Activated gamma-delta T cell treated with anti-CD3 and anti-CD28 coated beads, Interleukin-2, amount 50 U/mL, for 16 hours (primary cell): ENCODE results near the gene TSPOAP1.

Experiments
- DNase-seq: peaks from one replicate; pipeline ENCODE4 v3.0.0-alpha.2; 2020; ENCODE audit warnings: low read depth

The TSPOAP1 gene

DNA sequence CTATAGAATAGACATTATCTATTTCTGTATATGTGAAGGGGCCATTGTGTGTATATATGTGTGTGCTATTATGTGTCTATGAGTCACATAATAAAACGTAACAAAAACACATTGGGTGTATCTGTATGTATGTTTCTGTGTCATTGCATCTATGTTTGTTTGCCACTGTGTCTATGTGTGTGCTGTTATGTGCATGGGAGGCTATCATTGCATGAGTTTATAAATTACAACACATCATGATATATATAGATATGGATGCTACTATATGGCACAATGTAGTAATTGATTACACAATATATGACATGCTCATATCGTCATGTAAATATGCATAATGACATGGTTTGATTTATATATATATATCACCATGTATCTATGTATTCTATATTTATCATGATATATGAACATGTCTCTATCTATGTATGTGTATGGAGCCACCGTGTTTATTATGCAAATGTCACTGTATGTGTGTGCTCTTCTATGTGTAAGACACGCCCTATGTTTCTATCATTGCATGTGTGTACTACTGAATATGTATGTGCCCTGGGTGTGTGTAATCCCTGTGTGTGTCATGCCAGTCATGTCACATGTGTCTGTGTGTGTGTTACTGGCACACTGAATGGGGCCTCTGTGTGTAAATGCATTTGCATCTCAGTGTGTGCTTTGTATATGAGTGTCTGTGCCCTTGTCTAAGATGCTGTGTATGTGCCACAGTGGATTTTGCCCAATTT lies 1.4 kb upstream of the TSPOAP1 start:
- no peak for DNase-seq

DNA sequence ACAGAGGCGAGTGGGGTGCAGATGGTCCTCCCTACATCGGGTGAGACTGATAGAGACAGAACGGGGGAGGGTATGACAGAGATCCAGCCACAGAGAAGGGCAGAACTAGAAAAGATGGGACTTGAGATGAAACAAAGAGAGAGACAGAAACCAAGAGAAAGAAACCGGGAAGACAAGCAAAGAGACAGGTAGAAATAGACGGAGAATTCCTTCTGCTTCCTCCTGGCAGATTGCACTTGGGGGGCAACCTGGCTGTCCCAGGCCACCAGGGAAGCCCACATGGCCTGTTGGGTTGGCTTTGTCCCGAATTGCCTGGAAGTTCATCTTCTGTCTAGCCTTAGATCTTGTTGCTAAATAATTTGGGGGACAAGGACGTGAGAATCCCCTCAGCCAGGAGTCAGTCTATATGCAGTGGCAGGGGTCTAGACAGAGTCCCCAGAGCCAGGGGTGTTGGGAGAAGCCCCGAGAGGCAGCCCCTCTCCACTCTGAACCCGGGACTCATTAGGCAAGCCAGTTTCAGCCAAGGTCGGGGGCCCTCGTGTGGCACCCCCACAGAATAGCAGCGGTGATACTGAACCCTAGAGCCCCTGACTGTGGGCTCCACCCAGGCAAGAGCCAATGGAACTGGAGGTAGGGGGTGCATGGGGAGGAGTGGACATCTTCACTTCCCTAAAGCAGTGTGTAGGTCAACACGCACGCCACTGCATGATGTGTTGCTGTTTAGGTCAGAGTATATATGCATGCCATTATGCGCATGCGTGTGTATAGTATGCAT lies 627 bp upstream of the TSPOAP1 start:
- DNase-seq, result peak; percentile 68

DNA sequence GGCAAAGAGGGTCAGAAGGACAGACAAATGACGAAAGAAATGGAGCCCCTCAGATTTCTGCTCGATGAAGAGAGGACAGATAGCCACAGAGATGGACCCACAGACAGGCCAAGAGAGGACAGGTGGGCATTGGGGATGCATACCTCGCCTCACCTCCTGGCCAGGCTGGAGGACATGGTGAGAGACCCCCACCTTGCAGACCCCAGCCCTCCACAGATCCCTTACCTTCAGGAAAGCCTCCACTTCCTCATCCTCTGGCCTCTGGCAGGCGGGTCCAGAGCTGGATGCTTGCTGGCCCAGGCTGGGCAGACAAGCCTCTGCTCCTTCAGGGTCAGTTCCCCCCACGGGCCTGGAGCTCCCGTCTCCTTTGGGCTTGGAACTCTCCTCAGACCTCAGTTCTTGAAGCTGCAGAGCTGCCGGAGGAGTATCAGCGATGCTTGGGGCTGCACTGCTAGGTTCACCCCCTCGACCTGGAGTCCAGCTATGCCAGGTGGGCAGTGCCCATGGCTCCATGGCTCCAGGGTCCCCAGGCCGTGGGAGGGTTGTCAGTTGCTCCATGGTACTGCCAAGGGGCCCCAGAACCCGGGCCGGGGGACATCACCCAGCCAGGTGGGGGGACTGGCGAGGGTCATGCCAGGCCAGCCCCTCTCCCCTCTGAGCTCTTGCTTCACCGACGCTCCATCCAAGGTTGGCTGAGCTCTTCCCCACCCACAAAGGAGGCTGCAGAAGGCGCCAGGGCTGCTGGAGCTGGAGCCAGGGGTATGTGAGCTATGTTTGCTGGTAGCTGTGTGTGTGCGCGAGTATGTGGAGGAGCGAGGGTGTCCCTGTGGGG lies 1.0 kb downstream of the TSPOAP1 start:
- DNase-seq, result no peak

DNA sequence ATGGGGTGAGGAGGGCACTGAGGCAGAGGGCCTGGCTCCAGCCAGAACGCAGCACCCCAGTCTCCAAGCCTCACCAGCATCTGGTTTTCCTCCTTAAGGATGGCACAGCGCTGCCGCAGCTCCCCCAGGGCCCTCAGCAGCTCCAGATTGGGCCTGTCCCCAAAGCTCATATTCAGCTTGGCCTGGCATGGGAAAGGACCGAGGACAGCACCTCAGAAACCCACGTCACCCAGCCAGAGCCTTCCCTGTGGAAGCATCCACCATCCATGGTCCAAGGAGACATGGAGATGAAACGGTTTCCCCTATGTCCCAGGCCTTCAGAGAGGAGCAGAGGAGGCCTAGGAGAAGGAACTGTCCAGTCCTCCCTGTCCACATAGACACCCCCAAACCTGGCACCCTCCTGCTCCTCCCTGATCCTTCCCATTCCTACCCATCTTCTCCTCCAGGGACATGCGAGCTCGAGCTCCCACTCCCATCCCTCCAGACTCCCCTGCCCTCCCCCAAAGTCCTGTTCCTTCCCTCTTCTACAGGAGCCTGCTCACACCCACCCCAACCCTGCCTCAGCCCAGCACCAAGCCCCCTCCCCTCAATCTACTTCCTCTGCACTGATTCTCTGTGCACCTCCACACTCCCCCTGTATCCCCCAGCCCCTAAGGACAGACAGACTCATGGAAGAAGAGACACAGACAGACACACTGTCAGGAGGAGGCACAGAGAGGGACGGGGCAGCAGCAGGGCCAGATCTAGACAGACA lies 1.8 kb downstream of the TSPOAP1 start:
- no peak for DNase-seq

DNA sequence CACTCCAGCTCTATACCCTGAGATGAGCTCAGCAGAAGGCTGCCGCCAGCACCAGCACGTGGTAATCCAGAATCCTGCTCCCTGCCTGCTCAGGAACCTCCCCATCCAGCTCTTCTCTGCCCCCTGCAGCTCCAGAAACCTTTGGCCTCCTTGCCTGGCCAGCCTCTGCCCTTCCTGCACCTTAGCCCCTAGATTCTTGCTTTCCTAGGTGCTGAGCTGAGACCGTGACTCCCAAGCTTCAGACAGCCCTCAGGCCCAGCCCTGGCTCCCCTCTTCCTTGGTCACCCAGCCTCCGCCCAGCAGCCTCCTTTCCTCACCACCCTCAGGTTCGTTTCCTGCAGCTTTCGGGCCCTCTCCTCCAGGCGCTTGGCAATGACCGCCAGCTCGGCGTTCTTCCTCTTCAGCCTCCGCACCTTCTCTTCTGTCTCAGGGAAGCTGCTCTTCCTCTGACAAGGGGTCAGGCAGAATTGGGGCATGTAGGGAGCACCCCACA lies 2.6 kb downstream of the TSPOAP1 start:
- no peak for DNase-seq

DNA sequence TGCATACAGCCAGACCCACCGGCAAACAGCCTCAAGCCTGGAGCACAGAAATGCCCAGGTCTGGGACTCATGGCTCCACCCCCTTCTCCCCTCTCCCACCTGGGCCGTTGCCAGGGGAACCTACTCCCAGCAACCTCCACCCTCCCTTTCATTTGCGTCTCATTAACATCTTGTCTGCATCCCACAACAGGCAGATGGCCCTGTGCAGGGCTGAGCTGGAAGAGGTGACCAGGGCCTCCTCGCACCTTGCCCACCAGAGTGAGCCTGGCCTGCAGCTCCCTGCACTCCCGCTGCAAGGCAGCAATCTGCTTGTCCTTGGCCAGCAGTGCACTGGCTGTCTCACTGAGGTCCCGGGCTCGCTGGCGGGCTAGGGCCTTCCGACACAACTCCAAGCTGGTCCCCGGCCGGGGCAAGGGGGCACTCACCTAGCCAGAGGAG lies 3.3 kb downstream of the TSPOAP1 start:
- no peak for DNase-seq

DNA sequence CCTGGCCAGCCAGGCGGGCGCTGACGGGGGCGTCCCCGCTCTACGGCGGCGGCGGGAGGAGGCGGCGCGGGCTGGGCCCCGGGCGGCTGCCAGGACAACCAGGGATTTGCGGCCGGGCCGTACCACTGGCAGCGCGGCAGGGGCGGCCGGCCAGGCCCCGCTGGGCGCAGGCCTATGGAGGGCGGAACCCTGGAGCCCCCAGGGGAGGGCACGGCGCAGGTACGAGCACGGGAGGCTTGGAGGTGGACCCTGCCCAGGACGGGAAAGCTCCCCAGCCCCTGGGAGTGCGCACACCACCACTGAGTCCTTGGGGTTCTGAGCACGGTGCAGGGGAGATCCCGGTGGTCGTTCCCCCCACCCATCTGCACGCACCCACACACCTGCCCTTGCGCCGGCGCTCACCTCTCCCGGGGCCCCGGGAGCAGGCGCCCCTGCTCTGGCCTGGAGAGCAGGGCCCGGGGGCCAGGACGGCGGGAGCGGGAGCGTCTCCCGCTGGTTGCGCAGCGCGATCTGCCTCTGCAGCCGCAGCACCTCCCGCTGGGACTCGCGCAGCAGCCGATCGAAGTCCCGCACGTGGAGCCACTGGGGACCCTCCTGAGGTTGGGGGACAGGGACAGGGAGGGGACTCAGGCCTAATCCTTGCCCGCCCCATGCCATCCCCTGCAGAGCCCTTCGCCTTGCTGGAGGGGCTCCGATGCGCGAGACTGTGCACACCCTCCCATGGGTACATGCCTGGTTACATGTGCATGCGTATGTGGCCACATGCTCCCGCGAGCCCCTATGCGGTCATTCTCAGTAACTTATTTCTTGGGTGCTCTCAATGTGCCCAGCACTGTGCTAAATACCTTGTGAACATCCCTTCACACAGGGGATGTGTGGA lies 3.9 kb downstream of the TSPOAP1 start:
- DNase-seq, result no peak

DNA sequence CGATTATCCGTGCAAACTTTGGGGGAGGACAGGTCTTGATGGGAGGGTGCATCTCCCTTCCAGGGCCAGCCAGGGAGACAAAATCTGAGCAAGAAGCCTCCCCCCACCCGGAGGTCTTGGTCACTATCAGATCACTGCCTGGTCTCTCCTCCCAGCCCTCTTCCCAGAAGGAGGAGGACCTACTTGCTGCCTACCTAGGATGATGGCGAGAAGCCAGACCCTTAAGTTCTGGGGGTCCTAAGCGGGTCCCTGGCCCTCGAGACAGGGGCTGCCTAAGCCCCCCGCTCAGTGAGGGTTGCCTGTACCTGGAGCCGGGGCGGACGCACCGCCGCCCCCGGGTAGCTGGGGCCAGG lies 4.6 kb downstream of the TSPOAP1 start:
- no peak for DNase-seq

DNA sequence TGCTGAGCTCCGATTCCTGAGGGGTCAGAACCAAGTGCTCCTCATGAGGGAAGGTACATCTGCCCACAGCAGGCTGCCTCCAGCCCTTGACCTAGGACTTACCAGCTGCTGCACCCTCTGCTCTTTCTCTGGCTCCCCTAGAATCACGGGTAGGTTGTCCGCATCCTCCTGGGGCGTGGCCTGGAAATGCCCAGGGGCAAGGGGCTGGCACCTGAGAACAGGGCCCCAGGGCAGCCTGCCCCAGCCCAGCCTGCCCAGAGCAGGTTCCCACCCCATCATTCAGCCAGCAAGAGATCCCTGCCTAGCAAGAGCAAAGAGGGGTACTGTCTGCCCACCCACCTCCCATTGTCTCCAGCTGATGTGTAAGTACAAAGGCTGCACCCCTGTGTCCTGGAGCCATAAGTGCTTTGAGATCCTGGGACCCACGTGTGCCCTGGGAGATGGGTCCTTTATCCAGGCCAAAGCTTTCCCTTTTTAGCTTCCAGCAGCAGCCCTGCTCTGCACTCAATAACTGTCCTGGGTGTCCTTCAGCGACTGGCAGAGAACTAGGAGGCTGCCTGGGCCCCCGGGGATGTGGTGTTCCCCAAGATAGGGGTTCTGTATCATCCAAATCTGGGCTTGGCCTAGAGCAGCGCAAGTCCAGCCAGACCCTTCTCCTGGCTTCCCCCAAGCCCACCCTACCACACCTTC lies 5.1 kb downstream of the TSPOAP1 start:
- DNase-seq, result no peak

DNA sequence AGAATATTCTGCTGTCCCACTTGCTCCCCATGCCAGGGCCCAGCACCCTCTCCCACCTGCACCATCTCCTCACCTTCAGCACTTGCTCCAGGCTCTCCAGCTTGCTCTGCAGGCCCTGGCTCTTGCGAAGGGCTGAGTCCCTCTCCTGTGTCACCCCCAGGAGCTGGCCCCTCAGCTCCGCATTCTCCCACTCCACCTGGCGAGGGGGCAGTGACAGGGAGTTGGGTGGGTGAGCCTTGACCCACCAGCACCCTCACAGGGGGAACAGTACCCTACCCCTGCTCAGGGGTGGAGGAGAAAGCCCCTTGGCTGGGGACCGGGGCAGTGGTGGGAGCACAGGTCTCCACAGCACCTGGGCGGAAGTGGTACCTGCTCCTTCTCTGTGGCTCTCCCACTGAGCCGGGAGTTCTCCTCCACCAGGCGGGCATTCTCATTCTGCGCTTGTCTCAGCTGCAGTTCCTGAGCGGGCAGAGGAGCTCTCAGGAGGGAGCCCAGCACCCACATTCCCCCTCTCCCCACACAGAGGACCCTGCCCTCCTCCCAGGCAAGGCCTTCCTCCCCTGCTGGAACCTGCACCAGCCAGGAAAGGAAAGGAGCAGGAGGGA lies 5.9 kb downstream of the TSPOAP1 start:
- no peak for DNase-seq

DNA sequence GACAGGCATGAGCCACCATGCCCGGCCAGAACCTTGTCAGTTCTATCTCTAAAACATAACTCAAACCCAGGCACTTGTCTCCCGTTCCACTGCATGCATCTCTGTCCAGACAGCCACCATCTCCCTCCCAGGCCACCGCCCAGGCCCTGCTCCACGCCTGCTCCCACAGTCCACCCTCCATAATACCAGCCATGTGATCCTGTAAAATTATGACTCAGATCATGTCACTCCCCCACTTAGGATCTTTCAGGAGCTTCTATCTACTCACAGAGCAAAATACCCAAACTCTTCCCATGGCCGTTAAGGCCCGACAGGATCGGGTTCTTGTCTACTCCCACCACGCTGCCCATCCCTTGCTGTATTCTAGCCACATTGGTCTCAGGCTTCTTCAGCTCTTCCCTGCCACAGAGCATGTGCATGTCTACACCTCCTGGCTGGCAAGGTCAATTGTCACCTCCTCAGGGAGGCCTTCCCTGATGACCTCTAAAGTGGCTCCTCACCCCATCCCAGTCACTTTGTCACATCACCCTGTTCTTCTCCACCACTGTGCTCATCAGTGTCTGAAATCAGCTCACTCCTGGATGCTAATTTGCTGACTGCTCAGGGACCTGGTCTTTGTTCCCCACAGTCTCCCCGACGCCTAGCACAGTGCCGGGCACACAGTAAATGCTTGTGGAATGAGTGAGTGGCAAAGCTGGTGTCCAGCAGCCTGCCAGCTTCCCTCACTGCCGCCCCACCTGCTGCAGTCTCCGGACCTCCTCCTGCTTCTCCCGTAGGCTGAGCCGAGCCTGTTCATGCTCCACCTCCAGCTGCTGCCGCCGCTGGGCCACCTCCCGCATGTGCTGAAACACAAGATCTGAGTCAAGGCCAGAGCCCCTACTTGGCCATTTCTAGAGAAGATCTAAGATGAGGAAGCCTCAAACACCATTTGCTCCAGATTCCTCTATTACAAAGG lies 6.7 kb downstream of the TSPOAP1 start:
- DNase-seq, result no peak

DNA sequence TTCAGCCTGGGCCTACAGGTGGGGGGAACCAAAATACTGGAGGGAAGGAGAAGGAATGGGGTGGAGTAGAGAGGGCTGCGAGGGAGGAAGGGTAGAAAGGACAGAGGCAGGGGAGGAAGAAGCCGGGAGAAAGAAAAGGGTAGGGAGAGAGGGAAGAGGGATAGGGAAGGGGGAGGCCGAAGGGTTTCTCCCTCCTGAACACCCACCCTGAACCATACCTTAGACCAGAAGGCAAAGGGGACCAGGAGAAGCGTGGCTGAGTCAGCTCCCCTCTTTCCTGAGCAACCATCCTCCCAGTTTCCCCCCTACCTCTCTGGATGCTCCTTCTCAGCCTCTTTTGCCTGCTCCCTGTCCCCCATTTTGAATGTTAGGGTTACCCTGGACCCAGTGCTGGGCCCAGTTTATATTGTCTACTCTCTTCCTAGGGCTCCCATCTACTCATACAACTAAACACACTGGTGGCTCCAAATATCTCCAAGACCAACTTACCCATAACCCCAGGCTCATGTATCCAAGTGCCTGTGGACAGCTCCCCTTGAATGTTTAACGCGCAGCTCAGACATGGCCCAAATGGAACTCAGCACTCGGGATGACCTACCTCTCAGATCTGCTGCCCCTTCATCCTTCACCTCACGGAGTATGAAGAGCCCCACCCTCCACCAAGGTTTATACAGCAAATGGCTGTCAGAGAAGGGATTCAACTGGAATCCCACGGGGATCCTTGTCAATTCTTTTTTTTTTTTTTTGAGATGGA lies 7.8 kb downstream of the TSPOAP1 start:
- no peak for DNase-seq

DNA sequence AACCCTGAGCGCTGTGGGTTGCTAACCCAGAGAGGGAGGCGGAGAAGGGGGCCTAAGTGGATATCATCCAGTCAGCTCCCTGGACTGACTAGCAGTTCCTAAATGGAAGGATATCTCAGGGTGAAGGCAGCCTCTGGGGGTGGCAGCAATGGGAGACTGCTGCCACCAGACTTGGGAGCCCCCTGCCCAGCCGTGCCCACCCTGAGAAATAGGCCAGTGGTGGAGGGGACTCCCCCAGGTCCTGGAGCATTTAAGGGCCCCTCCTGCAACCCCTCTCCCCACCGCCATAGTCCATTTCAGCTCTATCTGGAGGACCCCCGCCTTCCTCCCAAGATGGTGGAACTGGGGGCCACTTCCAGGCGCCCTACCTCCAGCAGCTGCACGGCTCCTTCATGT lies 8.4 kb downstream of the TSPOAP1 start:
- DNase-seq, result no peak

DNA sequence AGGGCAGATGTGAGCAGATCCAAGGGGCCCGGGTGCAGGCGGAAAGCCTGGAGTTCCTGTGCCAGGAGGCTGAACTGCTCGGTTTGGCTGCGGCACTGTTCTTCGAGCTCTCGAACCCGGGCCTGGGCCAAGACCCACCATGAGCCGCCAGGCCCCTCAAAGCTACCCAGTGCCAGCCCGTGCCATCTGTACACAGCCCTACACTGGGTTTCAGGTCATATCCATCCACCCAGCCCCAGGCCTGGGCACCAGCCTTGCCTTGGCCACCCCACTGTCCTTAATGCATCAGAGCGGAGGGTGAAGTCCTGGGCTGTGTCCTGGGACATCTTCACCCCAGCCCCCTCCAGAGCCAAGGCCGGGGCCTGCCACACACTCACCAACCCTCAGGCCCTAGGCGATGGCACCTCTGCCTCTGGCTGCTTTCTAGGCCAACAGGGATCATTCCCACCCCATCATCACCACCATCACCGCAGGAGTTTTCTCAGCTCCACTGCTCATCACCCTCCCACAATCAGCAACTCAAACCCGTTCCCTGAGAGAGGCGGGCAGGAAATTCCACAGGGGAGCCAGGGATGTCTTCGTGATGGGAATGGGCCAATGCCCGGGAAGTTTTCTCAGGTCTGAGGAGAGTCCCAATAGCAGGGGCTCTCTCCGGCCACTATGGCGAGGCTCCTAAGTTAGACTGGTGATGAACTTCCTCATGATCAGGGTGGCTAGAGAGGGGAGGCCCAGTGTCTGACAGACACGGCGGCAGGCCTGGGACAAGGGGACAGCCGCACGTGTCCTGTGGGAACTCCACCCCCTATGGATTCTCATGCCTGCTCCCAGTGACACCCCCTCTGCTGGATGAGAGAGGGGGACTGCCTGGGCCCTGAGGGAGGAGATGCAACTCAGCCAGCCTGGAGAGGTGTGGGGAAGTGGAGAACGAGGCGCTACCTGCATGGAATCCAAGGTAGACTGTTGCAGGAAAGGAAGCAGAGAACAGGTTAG lies 9.1 kb downstream of the TSPOAP1 start:
- DNase-seq, result no peak

DNA sequence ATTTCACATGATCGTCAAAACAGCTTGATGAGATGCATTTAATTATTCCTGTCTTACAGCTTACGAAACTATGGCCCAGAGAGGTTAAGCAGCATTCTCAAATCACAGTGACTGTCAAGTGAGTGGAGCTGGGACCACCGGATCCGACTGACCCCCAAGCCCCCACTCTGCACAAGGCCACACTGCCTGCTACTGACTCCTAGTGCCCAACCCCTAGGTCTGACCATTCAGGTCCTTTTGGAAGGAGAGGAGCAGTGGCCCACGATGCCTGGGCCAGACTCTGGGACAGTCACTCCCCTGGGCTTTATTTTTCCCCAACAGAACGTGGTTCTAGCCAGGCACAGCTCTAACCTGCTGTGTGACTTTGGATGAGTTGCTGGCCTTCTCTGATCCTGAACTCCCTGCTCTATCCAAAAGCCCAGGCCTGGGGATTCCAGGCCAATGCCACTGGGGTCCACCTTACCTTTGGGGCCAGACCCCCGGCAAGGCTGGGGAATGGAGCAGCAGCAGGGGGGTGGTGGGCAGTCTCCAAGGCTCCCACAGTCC lies 9.9 kb downstream of the TSPOAP1 start:
- DNase-seq, result no peak

DNA sequence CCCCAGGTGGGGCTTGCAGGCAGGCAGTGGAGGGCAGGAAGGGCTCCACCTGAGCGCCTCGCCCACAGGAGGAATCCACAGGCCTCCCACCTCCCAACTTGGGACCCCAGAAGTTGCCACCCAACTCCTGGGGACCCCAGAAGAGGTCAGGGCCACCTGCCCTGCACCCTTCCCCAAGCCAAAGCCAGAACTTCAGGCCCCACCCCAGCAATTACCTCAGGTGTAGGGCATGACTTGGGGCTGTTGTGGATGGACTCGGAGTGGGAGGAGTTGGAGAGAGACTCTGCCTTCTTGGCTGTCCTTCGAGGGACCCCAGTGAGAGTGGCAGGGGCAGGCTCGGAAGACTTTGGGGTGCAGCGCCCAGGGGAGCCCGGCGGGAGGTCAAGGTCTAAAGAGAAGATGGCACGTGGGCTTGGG lies 10.5 kb downstream of the TSPOAP1 start:
- DNase-seq, result no peak
